GM19351 (cell line): ENCODE data around the gene AK4.

Source experiments
- ATAC-seq: cut with Tn5 transposase; IDR thresholded peaks from one replicate; pipeline ENCODE4 v1.9.1; 2021; ENCODE audit warnings: mild to moderate bottlenecking, moderate library complexity; ENCODE audit not compliant: unreplicated experiment

The AK4 gene

DNA sequence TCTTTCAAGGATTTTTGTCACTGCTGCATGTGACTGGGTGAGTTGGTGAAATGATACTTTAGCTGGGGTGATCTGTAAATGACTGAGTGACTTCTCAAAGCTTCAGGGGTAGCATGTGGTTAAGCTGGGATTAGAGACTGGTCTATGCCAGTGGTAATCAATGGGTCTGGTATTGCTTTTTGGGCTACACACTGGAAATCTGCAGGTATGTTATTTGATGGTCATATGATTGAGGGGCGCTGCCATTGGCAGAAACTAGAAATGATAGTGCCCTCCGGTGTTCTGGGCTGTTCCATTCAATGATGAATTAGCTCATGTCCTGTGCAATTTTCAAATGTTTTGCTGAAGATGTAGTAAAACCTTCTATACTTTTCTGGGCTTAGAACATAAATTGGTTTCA is 121.6 kb downstream of the AK4 start:
- ATAC-seq: no peak

- no peak for ATAC-seq
Measured at GRCh38 chr1:65276197-65276939, 128.4 kb downstream of the AK4 start.

DNA sequence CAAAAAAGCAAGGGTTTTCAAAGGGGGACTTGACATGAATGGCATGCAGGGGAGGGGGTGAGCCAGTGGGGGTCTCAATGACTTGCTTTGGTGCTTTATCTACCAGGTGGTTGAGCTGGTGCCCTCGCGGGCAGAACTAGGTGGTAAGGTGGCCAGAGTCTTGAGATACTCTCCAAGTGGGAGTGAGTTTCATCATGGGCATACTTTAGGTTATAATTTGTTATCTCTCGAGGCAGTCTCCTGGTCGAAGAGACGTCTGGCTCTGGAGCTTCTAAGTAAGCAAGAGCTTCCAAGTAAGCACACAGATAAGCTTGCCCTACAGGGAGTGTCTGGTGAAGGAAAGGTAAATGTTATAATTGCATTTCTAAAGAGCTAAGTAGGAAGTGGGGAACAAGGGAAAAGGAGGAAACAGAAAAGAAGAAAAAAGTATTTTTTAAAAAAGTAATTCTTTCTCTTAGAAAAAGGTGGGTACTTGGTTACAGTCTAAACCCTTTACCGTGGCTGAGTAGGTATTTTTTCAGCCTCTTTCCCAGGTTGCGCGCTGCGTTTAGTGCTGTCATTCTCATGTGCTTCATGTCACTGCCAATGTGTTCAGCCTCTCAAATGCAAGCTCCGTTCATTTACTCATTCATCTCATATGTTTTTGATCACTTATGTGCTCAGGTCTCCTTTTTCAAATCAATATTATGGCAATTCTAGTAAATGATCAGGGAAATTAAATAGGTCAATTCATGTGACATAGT is 129.8 kb downstream of the AK4 start:
- no peak for ATAC-seq

GRCh38 chr1:65278376-65279069 is 130.5 kb downstream of the AK4 start:
- no peak for ATAC-seq

- no peak for ATAC-seq
Measured at GRCh38 chr1:65279070-65279779, 131.2 kb downstream of the AK4 start.
